ENCODE results near the gene SETSIP. TPM values are rescaled to one million over a fixed set of nuclear protein-coding genes. Genes with fewer than 3 reads are reported as not detected.

SETSIP gene
- total RNA-seq = not detected

GRCh38 chr1:92075311-92075710 is at the start of gene SETSIP:
Gene SETSIP (minus strand): TSS chr1:92075411. CDS start chr1:92075411, 0 bp downstream.
- Histone ChIP-seq H3K27ac (no peak within 1 kb of the TSS), H3K4me3 (no peak within 1 kb of the TSS), H3K27me3 (no peaks in the 10 kb centered on the region), H3K4me1 (peaks cover 0 to 5% (median 0%) of the 10 kb centered on the region in 4 donors), H3K9me3 (no peaks in the 10 kb centered on the region), H3K36me3 (no peaks in the 10 kb centered on the region)
- no peak for DNase-seq (ENCODE audit: low spot score in 2 of 2)
- WGBS, 2 donors = 68 to 80% methylated on average over 3 of the region's 3 CpGs
- TF ChIP-seq POLR2A (IDR thresholded peaks at IDR 0.05) (no peak), CTCF (IDR thresholded peaks at IDR 0.05) (no peak), EP300 (IDR thresholded peaks at IDR 0.05) (no peak)

GRCh38 chr1:92123868-92124267 is 48.7 kb upstream of the SETSIP start:
- Histone ChIP-seq H3K27ac (no peak overlapping the region), H3K4me1 (peaks cover 0 to 12% (median 0%) of the 10 kb centered on the region in 4 donors), H3K9me3 (no peaks in the 10 kb centered on the region), H3K4me3 (no peak overlapping the region), H3K36me3 (no peaks in the 10 kb centered on the region), H3K27me3 (no peaks in the 10 kb centered on the region)
- 41 to 60% methylated on average over 3 of the region's 3 CpGs for WGBS, 2 donors
- no peak for DNase-seq (ENCODE audit: low spot score in 2 of 2)
- TF ChIP-seq CTCF (IDR thresholded peaks at IDR 0.05) (no peak), EP300 (IDR thresholded peaks at IDR 0.05) (no peak), POLR2A (IDR thresholded peaks at IDR 0.05) (no peak)

GRCh38 chr1:92118826-92119225 is 43.6 kb upstream of the SETSIP start:
- Histone ChIP-seq H3K9me3 (no peaks in the 10 kb centered on the region), H3K4me3 (no peak overlapping the region), H3K27ac (no peak overlapping the region), H3K27me3 (no peaks in the 10 kb centered on the region), H3K4me1 (no peaks in the 10 kb centered on the region), H3K36me3 (peaks cover 0 to 12% (median 0%) of the 10 kb centered on the region in 3 donors)
- WGBS, 2 donors = 86 to 88% methylated on average over 3 of the region's 3 CpGs
- TF ChIP-seq CTCF (IDR thresholded peaks at IDR 0.05) (no peak), EP300 (IDR thresholded peaks at IDR 0.05) (no peak), POLR2A (IDR thresholded peaks at IDR 0.05) (no peak)
- no peak for DNase-seq (ENCODE audit: low spot score in 2 of 2)

GRCh38 chr1:92117526-92117925 is 42.3 kb upstream of the SETSIP start:
- no peak overlapping the region for H3K27ac ChIP-seq
- H3K36me3 ChIP-seq = peaks cover 0 to 12% (median 0%) of the 10 kb centered on the region in 3 donors
- no peaks in the 10 kb centered on the region for H3K27me3 ChIP-seq
- DNase-seq (ENCODE audit: low spot score in 2 of 2) = no peak
- H3K4me1 ChIP-seq = no peaks in the 10 kb centered on the region
- WGBS, 2 donors = 44 to 47% methylated on average over 2 of the region's 2 CpGs
- no peak for TF ChIP-seq POLR2A (IDR thresholded peaks at IDR 0.05)
- TF ChIP-seq EP300 (IDR thresholded peaks at IDR 0.05) = no peak
- no peak for TF ChIP-seq CTCF (IDR thresholded peaks at IDR 0.05)
- no peak overlapping the region for H3K4me3 ChIP-seq
- H3K9me3 ChIP-seq = no peaks in the 10 kb centered on the region

- Histone ChIP-seq H3K36me3 (peaks cover 0 to 40% (median 0%) of the 10 kb centered on the region in 3 donors), H3K4me1 (no peaks in the 10 kb centered on the region), H3K4me3 (no peak overlapping the region), H3K27ac (no peak overlapping the region), H3K9me3 (no peaks in the 10 kb centered on the region), H3K27me3 (no peaks in the 10 kb centered on the region)
- TF ChIP-seq POLR2A (IDR thresholded peaks at IDR 0.05) (no peak), CTCF (IDR thresholded peaks at IDR 0.05) (no peak), EP300 (IDR thresholded peaks at IDR 0.05) (no peak)
- DNase-seq (ENCODE audit: low spot score in 2 of 2) = no peak
- 93 to 97% methylated on average over 2 of the region's 2 CpGs for WGBS, 2 donors
Observed at GRCh38 chr1:92108631-92109030, 33.4 kb upstream of the SETSIP start.

All from tibial nerve (tissue), 4 donors.